ENCODE results near the gene CTBP2. TPM values are rescaled to one million over a fixed set of nuclear protein-coding genes. Genes with fewer than 3 reads are reported as not detected.
A peak's percentile ranks its signal among the peaks of the same experiment; 100 is the strongest.

CTBP2 gene
- total RNA-seq, 1 experiment from 2014 or later = 212 TPM

- peaks cover 0 to 4% of the 10 kb centered on the region in 2 experiments; a peak in 3 of 5 replicates for H3K9me3 Mint-ChIP-seq
- no peak overlapping the region for H3K4me2 ChIP-seq (ENCODE audit: insufficient read depth, insufficient read length, low read length)
- H3K79me1 ChIP-seq (ENCODE audit: insufficient read depth, low read depth, low read length, poor library complexity, severe bottlenecking) = peaks cover 3% of the 10 kb centered on the region
- no peak overlapping the region for H3K27ac ChIP-seq (ENCODE audit: insufficient read length, low read depth, low read length)
- TF ChIP-seq CTCF (conservative IDR thresholded peaks at IDR 0.05) = no peak
- peaks cover 30% of the 10 kb centered on the region for H3K4me1 ChIP-seq (ENCODE audit: insufficient read depth, low read length)
- 0 out of 5 replicates have a peak overlapping the region, but pooled peaks of 1 of the 2 experiments have one; percentile 4 for H3K4me3 Mint-ChIP-seq
- no peak overlapping the region for H3K23ac ChIP-seq (ENCODE audit: insufficient read length, low read depth, low read length)
- no peak overlapping the region for H3K56ac ChIP-seq (ENCODE audit: insufficient read length, low read depth, low read length)
- peaks cover 1% of the 10 kb centered on the region; the same call in 1 of the 2 replicates for H3K27me3 Mint-ChIP-seq (ENCODE audit: low read depth)
- no CpG with 5 or more reads among the region's 10 CpGs for WGBS (ENCODE audit: extremely low coverage, insufficient read length, low lambda C conversion rate)
- H3K14ac ChIP-seq (ENCODE audit: insufficient read depth, low read length) = no peak overlapping the region
- H3K9ac ChIP-seq (ENCODE audit: extremely low read depth, insufficient read length, low read length) = no peak overlapping the region
- H4K5ac ChIP-seq (ENCODE audit: insufficient read length, low read depth, low read length) = no peak overlapping the region
- H3K18ac ChIP-seq (ENCODE audit: insufficient read length, low read depth, low read length) = no peak overlapping the region
- H4K91ac ChIP-seq (ENCODE audit: insufficient read length, low read depth, low read length) = no peak overlapping the region
- H2AK5ac ChIP-seq (ENCODE audit: insufficient read length, low read length) = no peak overlapping the region
- H3K4me1 Mint-ChIP-seq = peaks cover 69 to 82% of the 10 kb centered on the region in 2 experiments
- DNase-seq = no peak
- H2BK5ac ChIP-seq (ENCODE audit: insufficient read length, low read length) = no peak overlapping the region
- no peak overlapping the region for H2BK12ac ChIP-seq (ENCODE audit: insufficient read length, low read depth, low read length)
- H4K20me1 ChIP-seq (ENCODE audit: control insufficient read depth, insufficient read depth, insufficient read length) = peaks cover 16% of the 10 kb centered on the region
- no peak overlapping the region for H2AFZ ChIP-seq (ENCODE audit: low read length)
- no peak overlapping the region for H3K4ac ChIP-seq (ENCODE audit: low read depth, low read length)
- no peak overlapping the region for H2BK120ac ChIP-seq (ENCODE audit: low read depth, low read length, poor library complexity, severe bottlenecking)
- H3K27ac Mint-ChIP-seq = peak overlapping the region in 2 of 3 experiments; percentile 49 to 50; a peak in 2 of 7 replicates
- no peak overlapping the region for H2BK15ac ChIP-seq (ENCODE audit: low read depth, low read length)
- H2BK20ac ChIP-seq (ENCODE audit: low read depth, low read length, poor library complexity, severe bottlenecking) = no peak overlapping the region
- H3K9me3 ChIP-seq (ENCODE audit: control insufficient read depth, low read depth, low read length) = no peaks in the 10 kb centered on the region
- no peaks in the 10 kb centered on the region for H3K27me3 ChIP-seq (ENCODE audit: insufficient read depth, low read length)
- peaks cover 42 to 80% (median 77%) of the 10 kb centered on the region in 3 experiments for H3K36me3 Mint-ChIP-seq (ENCODE audit: insufficient read depth in 1 of 3, low read depth in 3 of 3)
- no peak overlapping the region for H3T11ph ChIP-seq (ENCODE audit: low read length)
- no peaks in the 10 kb centered on the region for H3K23me2 ChIP-seq (ENCODE audit: insufficient read length, low read depth, low read length, poor library complexity, severe bottlenecking)
- no peak overlapping the region for H4K8ac ChIP-seq (replicated peaks; ENCODE audit: insufficient read length, low read depth, low read length)
- peaks cover 86% of the 10 kb centered on the region; the same call in 1 of the 2 replicates for H3K79me2 ChIP-seq (ENCODE audit: insufficient read depth, low read length)
Measured at GRCh38 chr10:125104559-125104958, 55.8 kb downstream of the CTBP2 start.
